Endothelial cell of umbilical vein (primary cell): ENCODE measurements around the gene RER1. TPM values are rescaled to one million over a fixed set of nuclear protein-coding genes. Genes with fewer than 3 reads are reported as not detected.

Source experiments
- BruUV-seq: library from RNA; stranded (reverse); fragments of 400-500 nt; replicated peaks from 2 replicates; lab custom pipeline; 2021; lab: Mats Ljungman, UMichigan
- CTCF ChIA-PET: fragments of 300-600, 350-600 bp; sonication (Branson Sonifier 250); formaldehyde crosslinking; loops from one replicate; lab custom pipeline; 2021; ENCODE audit warnings: antibody characterized with exemption, inconsistent platforms; lab: Charles Lee
- POLR2A ChIA-PET: fragments of 300-600, 350-600 bp; sonication (Branson Sonifier 250); formaldehyde crosslinking; loops from one replicate; lab custom pipeline; 2021; ENCODE audit warnings: antibody characterized with exemption, inconsistent platforms; lab: Charles Lee
- DNase-seq: peaks from one replicate; pipeline ENCODE4 v3.0.0-alpha.2; 2011; ENCODE audit warnings: low read depth, low spot score
- FAIRE-seq: peaks from 2 replicates; lab custom pipeline; 2011; peaks lifted over from hg19 to GRCh38; lab: Jason Lieb, UNC
- H2AFZ ChIP-seq: 2 replicates; pipeline ENCODE4 v1.6.0; 2012; ENCODE audit warnings: low read depth, low read length, control low read depth, inconsistent platforms
- H3K27ac ChIP-seq: 2 replicates; pipeline ENCODE4 v1.5.1; 2011; ENCODE audit warnings: low read depth, mild to moderate bottlenecking, control low read depth, low read length, moderate library complexity; ENCODE audit not compliant: insufficient read depth
- H3K27me3 ChIP-seq, 2 experiments: 2 replicates each; pipeline versions ENCODE4 v1.6.0 to v1.6.1; 2011; ENCODE audit warnings: low read length in 2 of 2, mixed read lengths in 1 of 2; ENCODE audit not compliant: control insufficient read depth in 2 of 2, insufficient read depth in 2 of 2
- H3K36me3 ChIP-seq, 2 experiments: 2 replicates in 1 of 2; 3 replicates in 1 of 2; pipeline ENCODE4 v1.5.1; 2011; ENCODE audit warnings: low read length in 2 of 2, mild to moderate bottlenecking in 1 of 2, moderate library complexity in 1 of 2; ENCODE audit not compliant: control insufficient read depth in 2 of 2, insufficient read depth in 2 of 2; ENCODE audit errors: extremely low read depth in 1 of 2
- H3K4me1 ChIP-seq: 3 replicates; pipeline ENCODE4 v1.5.1; 2011; ENCODE audit warnings: mild to moderate bottlenecking, low read length; ENCODE audit not compliant: control insufficient read depth, insufficient read depth; ENCODE audit errors: extremely low read depth
- H3K4me2 ChIP-seq: 2 replicates; pipeline ENCODE4 v1.6.1; 2011; ENCODE audit warnings: low read length, control low read depth, mixed read lengths; ENCODE audit not compliant: insufficient read depth
- H3K4me3 ChIP-seq, 3 experiments: fragments of 200-600 bp in 1 of 3; sonication (generic), shearing (Covaris generic) in 1 of 3; replicated peaks in 1 of 3; 2 replicates each; pipeline ENCODE4 v1.5.1; 2011 to 2016; ENCODE audit warnings: control low read depth in 3 of 3, low read length in 3 of 3, mild to moderate bottlenecking in 2 of 3, inconsistent platforms in 1 of 3, low read depth in 1 of 3, moderate library complexity in 1 of 3; ENCODE audit not compliant: insufficient read depth in 1 of 3
- H3K79me2 ChIP-seq: 2 replicates; pipeline ENCODE4 v1.6.0; 2012; ENCODE audit warnings: low read length, inconsistent platforms; ENCODE audit not compliant: control insufficient read depth, insufficient read depth
- H3K9ac ChIP-seq: replicated peaks from 2 replicates; pipeline ENCODE3; 2011; ENCODE audit warnings: low read length, control low read depth; ENCODE audit not compliant: insufficient read depth; ENCODE audit errors: extremely low read depth
- H3K9me1 ChIP-seq: replicated peaks from 3 replicates; pipeline ENCODE4 v1.6.0; 2011; ENCODE audit warnings: mild to moderate bottlenecking, low read length; ENCODE audit not compliant: control insufficient read depth, insufficient read depth; ENCODE audit errors: extremely low read depth
- H3K9me3 ChIP-seq: replicated peaks from 2 replicates; pipeline ENCODE4 v1.5.1; 2012; ENCODE audit warnings: low read length, inconsistent platforms; ENCODE audit not compliant: control insufficient read depth, insufficient read depth
- H4K20me1 ChIP-seq: replicated peaks from 2 replicates; pipeline ENCODE3; 2011; ENCODE audit warnings: mild to moderate bottlenecking, low read length; ENCODE audit not compliant: control insufficient read depth, insufficient read depth; ENCODE audit errors: extremely low read depth
- CTCF ChIP-seq, 2 donors: IDR thresholded peaks; 1 replicate in 1 of 2; 2 replicates in 1 of 2; pipeline ENCODE4 v1.5.1; 2011; ENCODE audit warnings: low read length in 2 of 2, mild to moderate bottlenecking in 2 of 2, moderate library complexity in 2 of 2, control low read depth in 1 of 2, inconsistent platforms in 1 of 2, low read depth in 1 of 2; ENCODE audit not compliant: insufficient read depth in 1 of 2; ENCODE audit errors: extremely low read depth in 1 of 2
- EZH2 ChIP-seq: IDR thresholded peaks from 2 replicates; pipeline ENCODE4 v1.6.1; 2012; ENCODE audit warnings: borderline replicate concordance, low read depth, mild to moderate bottlenecking, moderate library complexity, low read length, inconsistent platforms; ENCODE audit not compliant: severe bottlenecking
- FOS ChIP-seq: IDR thresholded peaks from 2 replicates; pipeline ENCODE4 v1.6.1; 2011; ENCODE audit warnings: mild to moderate bottlenecking, low read length, moderate library complexity, borderline replicate concordance; ENCODE audit not compliant: insufficient read depth
- GATA2 ChIP-seq: IDR thresholded peaks from 2 replicates; pipeline ENCODE4 v1.7.0; 2011; ENCODE audit warnings: low read depth, mild to moderate bottlenecking, moderate library complexity, mixed read lengths, low read length; ENCODE audit not compliant: insufficient read length, insufficient read depth
- JUN ChIP-seq: IDR thresholded peaks from 2 replicates; pipeline ENCODE4 v1.6.1; 2011; ENCODE audit warnings: borderline replicate concordance, low read depth; ENCODE audit not compliant: insufficient read length, insufficient read depth
- MAX ChIP-seq: IDR thresholded peaks from 2 replicates; pipeline ENCODE4 v1.6.1; 2011; ENCODE audit not compliant: insufficient read depth, insufficient read length
- MYC ChIP-seq: IDR thresholded peaks from one replicate; pipeline ENCODE4 v1.6.1; 2011; ENCODE audit warnings: mild to moderate bottlenecking, low read depth, low read length
- POLR2A ChIP-seq: IDR thresholded peaks from 2 replicates; pipeline ENCODE4 v1.6.1; 2012; ENCODE audit warnings: low read depth, mild to moderate bottlenecking, control low read depth, low read length
- POLR2AphosphoS5 ChIP-seq: IDR thresholded peaks from 2 replicates; pipeline ENCODE4 v1.6.1; 2012; ENCODE audit warnings: low read depth, mild to moderate bottlenecking, control low read depth, low read length, moderate library complexity; ENCODE audit not compliant: insufficient read depth
- dilution Hi-C: fragments of 300-500 bp; cut with MboI; formaldehyde crosslinking; loops from one replicate; pipeline ENCODE4 v1.15.0; 2019; ENCODE audit warnings: low sequenced_read_pairs; ENCODE audit not compliant: extremely low pct_ligation_motif_present
- intact Hi-C: fragments of 100-400 bp; cut with micrococcal nuclease; formaldehyde crosslinking; loops from one replicate; pipeline ENCODE4 v1.10.0; 2022
- polyA plus RNA-seq, 4 experiments: library from polyadenylated mRNA; depleted of rRNA in 3 of 4; stranded (reverse) in 3 of 4; unstranded in 1 of 4; fragments of >200 nt; gene quantifications; 2 replicates each; pipeline versions ENCODE4 v1.2.1 to v1.2.3, GENCODE V29; 2011 to 2012; ENCODE audit warnings: missing spikeins in 1 of 4
- total RNA-seq: library from RNA; stranded (reverse); gene quantifications from 2 replicates; pipeline ENCODE4 v1.2.3, GENCODE V29; 2021

The RER1 gene
- total and polyA plus RNA-seq, 2 donors (not counting 3 experiments of a cell fraction or from before 2014, with no cell fraction given): 179 to 292 TPM

- no peak for DNase-seq
- no peak overlapping the region for H3K9ac ChIP-seq
- H3K9me3 ChIP-seq: no peaks in the 10 kb centered on the region
- intact Hi-C loops (loop anchor here (10.0 kb wide), 1 partner anchor 1216 kb away; the partner anchor contains the start of gene TPRG1L), dilution Hi-C loops (no loop called here)
- H3K4me2 ChIP-seq: no peak overlapping the region
- POLR2A ChIA-PET: no interaction called here
- no peak overlapping the region for H2AFZ ChIP-seq
- peaks cover 20% of the 10 kb centered on the region for H3K4me1 ChIP-seq
- FAIRE-seq: no peak
- no peaks in the 10 kb centered on the region for H3K27me3 ChIP-seq
- no peak overlapping the region for H3K4me3 ChIP-seq
- BruUV-seq: no TSS peak
- H3K79me2 ChIP-seq: peaks cover 4% of the 10 kb centered on the region
- H3K36me3 ChIP-seq: peaks cover 8 to 33% of the 10 kb centered on the region in 2 experiments
- H4K20me1 ChIP-seq: no peaks in the 10 kb centered on the region
- CTCF ChIA-PET: interaction anchor here (2.0 kb wide), 1 partner anchor 213 kb away, joined by 9 read pairs; the partner anchor contains the start of gene FAAP20
- no peak overlapping the region for H3K27ac ChIP-seq
- TF ChIP-seq GATA2: no peak
- no peak for TF ChIP-seq JUN
- no peak for TF ChIP-seq MYC
- TF ChIP-seq CTCF (IDR thresholded peaks at IDR 0.05; ENCODE audit: extremely low read depth in 1 of 2, insufficient read depth in 1 of 2, low read depth in 1 of 2, low read length in 2 of 2): no peak
- TF ChIP-seq MAX: no peak
- no peak for TF ChIP-seq FOS
- no peak for TF ChIP-seq POLR2AphosphoS5
- no peak for TF ChIP-seq EZH2
- no peak for TF ChIP-seq POLR2A
- H3K9me1 ChIP-seq: no peaks in the 10 kb centered on the region
These were observed 16.8 kb downstream of the RER1 start for GRCh38 chr1:2408456-2408855.
